Stomach (tissue), 4 donors: ENCODE data around the gene GTSF1L.
"Not testable (repeated sequence)": the region's sequence is repeated elsewhere in the genome, so short reads cannot be mapped to it uniquely, and the experiment has no call there.

ENCODE experiments used
- EP300 ChIP-seq: sonication (generic); formaldehyde crosslinking; IDR thresholded peaks from one replicate; pipeline ENCODE4 v1.6.1; 2017; ENCODE audit warnings: antibody characterized with exemption
- POLR2A ChIP-seq, 4 donors: fragments of 450-650 bp; IDR thresholded peaks; one replicate each; pipeline ENCODE4 v1.6.1; 2016; ENCODE audit warnings: antibody characterized with exemption in 4 of 4, control low read depth in 2 of 4, mild to moderate bottlenecking in 1 of 4, moderate library complexity in 1 of 4
- POLR2AphosphoS5 ChIP-seq, 3 donors: sonication (generic); formaldehyde crosslinking; IDR thresholded peaks; one replicate each; pipeline ENCODE4 v1.6.1; 2016; ENCODE audit warnings: antibody characterized with exemption in 3 of 3
- TF ChIP-seq, protein P1 (sequence below), 7 experiments: fragments of 450-650 bp in 4 of 7; fragments of 200-600 bp in 3 of 7; sonication (generic) in 3 of 7; IDR thresholded peaks; one replicate each; pipeline ENCODE4 v1.5.1; 2016 to 2019; ENCODE audit warnings: antibody characterized with exemption in 7 of 7, control low read depth in 2 of 7, mild to moderate bottlenecking in 1 of 7

DNA sequence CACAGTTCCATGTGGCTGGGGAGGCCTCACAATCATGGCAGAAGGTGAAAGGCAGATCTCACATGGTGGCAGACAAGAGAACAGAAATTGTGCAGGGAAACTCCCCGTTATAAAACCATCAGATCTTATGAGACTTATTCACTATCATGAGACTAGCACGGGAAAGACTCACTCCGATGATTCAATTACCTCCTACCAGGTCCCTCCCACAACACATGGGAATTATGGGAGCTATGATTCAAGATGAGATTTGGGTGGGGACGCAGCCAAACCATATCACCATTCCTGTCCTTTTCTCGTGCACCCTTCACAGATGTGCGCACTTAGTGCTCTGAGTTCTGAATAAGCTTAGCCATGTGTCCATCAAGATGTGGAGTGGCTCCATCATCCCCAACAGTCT lies 31.1 kb upstream of the GTSF1L start:
- TF ChIP-seq, protein P1, sequence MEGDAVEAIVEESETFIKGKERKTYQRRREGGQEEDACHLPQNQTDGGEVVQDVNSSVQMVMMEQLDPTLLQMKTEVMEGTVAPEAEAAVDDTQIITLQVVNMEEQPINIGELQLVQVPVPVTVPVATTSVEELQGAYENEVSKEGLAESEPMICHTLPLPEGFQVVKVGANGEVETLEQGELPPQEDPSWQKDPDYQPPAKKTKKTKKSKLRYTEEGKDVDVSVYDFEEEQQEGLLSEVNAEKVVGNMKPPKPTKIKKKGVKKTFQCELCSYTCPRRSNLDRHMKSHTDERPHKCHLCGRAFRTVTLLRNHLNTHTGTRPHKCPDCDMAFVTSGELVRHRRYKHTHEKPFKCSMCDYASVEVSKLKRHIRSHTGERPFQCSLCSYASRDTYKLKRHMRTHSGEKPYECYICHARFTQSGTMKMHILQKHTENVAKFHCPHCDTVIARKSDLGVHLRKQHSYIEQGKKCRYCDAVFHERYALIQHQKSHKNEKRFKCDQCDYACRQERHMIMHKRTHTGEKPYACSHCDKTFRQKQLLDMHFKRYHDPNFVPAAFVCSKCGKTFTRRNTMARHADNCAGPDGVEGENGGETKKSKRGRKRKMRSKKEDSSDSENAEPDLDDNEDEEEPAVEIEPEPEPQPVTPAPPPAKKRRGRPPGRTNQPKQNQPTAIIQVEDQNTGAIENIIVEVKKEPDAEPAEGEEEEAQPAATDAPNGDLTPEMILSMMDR (IDR thresholded peaks at IDR 0.05) = not testable (repeated sequence)
- TF ChIP-seq POLR2A (IDR thresholded peaks at IDR 0.05); POLR2AphosphoS5 (IDR thresholded peaks at IDR 0.05); EP300: not testable (repeated sequence)
